Adrenal gland (tissue), 12 donors: ENCODE data around the gene STS. TPM values are rescaled to one million over a fixed set of nuclear protein-coding genes. Genes with fewer than 3 reads are reported as not detected.
A peak's percentile ranks its signal among the peaks of the same experiment; 100 is the strongest.

ENCODE experiments used
- DNase-seq, 7 donors: peaks; one replicate each; pipeline ENCODE4 v3.0.0-alpha.2; 2019 to 2020
- H3K27ac ChIP-seq, 5 donors: fragments of 200-600 bp; sonication (generic) in 4 of 5; 1 replicate in 3 of 5; 2 replicates in 2 of 5; pipeline versions ENCODE4 v1.5.1 to v1.8.0; 2016 to 2020; ENCODE audit warnings: mild to moderate bottlenecking in 1 of 5
- H3K27me3 ChIP-seq: fragments of 200-600 bp; 2 replicates; pipeline ENCODE4 v1.8.0; 2021
- H3K36me3 ChIP-seq, 2 donors: fragments of 200-600 bp; replicated peaks in 1 of 2; 1 replicate in 1 of 2; 2 replicates in 1 of 2; pipeline versions ENCODE4 v1.5.1 to v1.8.0; 2018 to 2022
- H3K4me1 ChIP-seq, 2 donors: fragments of 200-600 bp; replicated peaks in 1 of 2; 1 replicate in 1 of 2; 2 replicates in 1 of 2; pipeline versions ENCODE4 v1.5.1 to v1.8.0; 2018 to 2021
- H3K4me3 ChIP-seq, 4 donors: fragments of 200-600 bp; sonication (generic) in 3 of 4; one replicate each; pipeline ENCODE4 v1.5.1; 2016 to 2018
- H3K9me3 ChIP-seq, 3 donors: fragments of 200-600 bp; sonication (generic) in 1 of 3; replicated peaks in 1 of 3; 1 replicate in 2 of 3; 2 replicates in 1 of 3; pipeline versions ENCODE4 v1.5.1 to v1.8.0; 2016 to 2021
- POLR2A ChIP-seq, 2 donors: fragments of 450-650 bp; IDR thresholded peaks; one replicate each; pipeline ENCODE4 v1.6.1; 2017; ENCODE audit warnings: antibody characterized with exemption in 2 of 2, mild to moderate bottlenecking in 2 of 2, moderate library complexity in 1 of 2
- WGBS, 4 donors: extraction: QIAGEN DNeasy Blood & Tissue Kit in 2 of 4; methylation state at CpG; one replicate each; pipeline versions ENCODE4 v1.1.5 to v1.1.7; 2013 to 2017; 5-methylcytosine and 5-hydroxymethylcytosine counted together
- intact Hi-C, 2 donors: fragments of 100-400 bp; cut with DNase I; formaldehyde crosslinking; loops; one replicate each; pipeline versions ENCODE4 v1.14.1 to v1.15.0; 2022 to 2023
- polyA plus RNA-seq, 3 donors: library from polyadenylated mRNA; stranded (reverse); fragments of 200-250 nt in 2 of 3; fragments of 350-450 nt in 1 of 3; fragmentation: Illumina TruSeq in 1 of 3; extraction: RNeasy Lipid Tissue Mini Kit (QIAGEN cat#74804) in 1 of 3; gene quantifications; one replicate each; pipeline ENCODE4 v1.2.3, GENCODE V29; 2013 to 2014
- total RNA-seq, 9 donors: library from RNA; depleted of rRNA in 4 of 9; stranded (reverse); fragments of >200 nt in 4 of 9; fragments of 120-200 nt in 1 of 9; fragmentation: NEBNext Ultra II Directional in 1 of 9; extraction: Animal tissue kit (Norgen Biotek cat#: 25700) in 1 of 9; gene quantifications; one replicate each; pipeline versions ENCODE4 v1.1.0 to v1.2.4, GENCODE V29; 2013 to 2023
- TF ChIP-seq, protein P1 (sequence below), 6 experiments: fragments of 450-650 bp in 4 of 6; fragments of 200-600 bp in 2 of 6; sonication (generic) in 1 of 6; IDR thresholded peaks; 1 replicate in 5 of 6; 2 replicates in 1 of 6; pipeline versions ENCODE4 v1.5.1 to v1.8.0; 2016 to 2021; ENCODE audit warnings: antibody characterized with exemption in 6 of 6, mild to moderate bottlenecking in 2 of 6, moderate library complexity in 1 of 6
- donor health status: healthy with polysubstance abuse.
- donor health status: Bipolar disorder and iron deficiency.
- donor health status: DM: yes; HTN: yes; CAD: no.
- donor health status: DM: no; HTN: no; CAD: no.
- donor health status: DM: no; HTN: no; CAD: no.
- donor health status: DM: yes; HTN: yes; CAD: no.

Gene STS
- total and polyA plus RNA-seq, 12 donors: 1.4 to 12.2 (median 4.6) TPM

DNA sequence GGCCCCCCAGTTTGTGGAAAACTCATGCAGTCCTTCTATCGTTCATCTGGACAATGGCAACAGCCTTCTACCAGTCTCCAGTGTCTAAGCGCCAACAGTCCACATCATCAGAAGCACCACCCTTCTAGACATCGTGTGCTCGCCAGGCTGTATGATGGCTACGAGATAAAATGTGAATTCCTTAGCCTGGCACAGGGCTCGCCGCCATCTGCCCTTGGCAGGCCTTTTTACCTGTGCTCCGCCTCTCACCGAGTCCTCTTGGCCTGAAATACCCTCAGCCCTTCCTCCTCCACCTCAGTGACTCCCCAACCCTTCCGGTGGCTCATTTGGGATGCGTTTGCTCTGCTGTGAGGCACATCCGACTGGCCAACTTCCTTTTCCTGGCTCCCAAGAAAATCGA lies 15.9 kb upstream of the STS start:
- 89 to 96% (median 94%) methylated on average over 12 to 13 of the region's 13 CpGs for WGBS, 4 donors
- Histone ChIP-seq H3K4me3 (no peak overlapping the region), H3K36me3 (no peaks in the 10 kb centered on the region), H3K4me1 (peaks cover 6 to 21% of the 10 kb centered on the region in 2 donors), H3K9me3 (no peaks in the 10 kb centered on the region), H3K27ac (no peak overlapping the region), H3K27me3 (no peaks in the 10 kb centered on the region)
- TF ChIP-seq, protein P1, sequence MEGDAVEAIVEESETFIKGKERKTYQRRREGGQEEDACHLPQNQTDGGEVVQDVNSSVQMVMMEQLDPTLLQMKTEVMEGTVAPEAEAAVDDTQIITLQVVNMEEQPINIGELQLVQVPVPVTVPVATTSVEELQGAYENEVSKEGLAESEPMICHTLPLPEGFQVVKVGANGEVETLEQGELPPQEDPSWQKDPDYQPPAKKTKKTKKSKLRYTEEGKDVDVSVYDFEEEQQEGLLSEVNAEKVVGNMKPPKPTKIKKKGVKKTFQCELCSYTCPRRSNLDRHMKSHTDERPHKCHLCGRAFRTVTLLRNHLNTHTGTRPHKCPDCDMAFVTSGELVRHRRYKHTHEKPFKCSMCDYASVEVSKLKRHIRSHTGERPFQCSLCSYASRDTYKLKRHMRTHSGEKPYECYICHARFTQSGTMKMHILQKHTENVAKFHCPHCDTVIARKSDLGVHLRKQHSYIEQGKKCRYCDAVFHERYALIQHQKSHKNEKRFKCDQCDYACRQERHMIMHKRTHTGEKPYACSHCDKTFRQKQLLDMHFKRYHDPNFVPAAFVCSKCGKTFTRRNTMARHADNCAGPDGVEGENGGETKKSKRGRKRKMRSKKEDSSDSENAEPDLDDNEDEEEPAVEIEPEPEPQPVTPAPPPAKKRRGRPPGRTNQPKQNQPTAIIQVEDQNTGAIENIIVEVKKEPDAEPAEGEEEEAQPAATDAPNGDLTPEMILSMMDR (IDR thresholded peaks at IDR 0.05): no peak
- no peak for TF ChIP-seq POLR2A (IDR thresholded peaks at IDR 0.05)
- intact Hi-C loops: no loop called here
- no peak for DNase-seq

DNA sequence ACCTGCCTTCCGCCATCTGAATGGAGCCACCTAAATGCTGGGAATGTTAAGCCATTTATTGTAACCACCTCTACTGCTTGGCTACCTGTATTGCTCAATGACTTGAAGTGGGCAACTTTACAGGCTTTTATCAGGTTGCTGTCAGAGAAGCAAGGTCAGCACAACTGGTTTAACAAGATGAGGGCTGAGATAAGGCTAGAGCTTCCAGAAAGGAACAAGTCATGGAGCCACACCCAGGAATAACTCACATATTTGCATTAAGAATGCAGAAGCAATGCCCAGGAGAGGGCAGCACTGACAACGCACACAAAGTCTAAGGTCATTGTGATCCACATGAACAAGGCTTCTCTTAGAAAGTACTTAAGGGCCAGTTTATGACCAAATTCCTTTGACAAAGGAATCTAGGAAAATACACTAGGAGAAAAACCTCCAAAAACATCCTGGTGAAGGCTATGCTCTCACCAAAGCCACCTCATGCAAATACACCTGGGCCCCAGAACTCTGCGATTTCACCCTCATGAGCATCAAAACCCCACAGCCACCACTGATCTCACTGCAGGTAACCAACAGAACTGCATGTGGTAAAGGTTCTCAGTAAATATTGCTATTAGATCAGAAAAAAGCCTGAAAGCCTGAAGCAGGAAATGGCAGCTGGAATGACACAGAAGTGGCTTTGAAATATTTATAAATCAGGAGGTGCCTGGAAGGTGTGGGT lies 15.0 kb upstream of the STS start:
- no peak overlapping the region for H3K4me3 ChIP-seq
- TF ChIP-seq, protein P1 (IDR thresholded peaks at IDR 0.05): peak; percentile 14 to 44 (median 30)
- TF ChIP-seq POLR2A (IDR thresholded peaks at IDR 0.05): no peak
- H3K36me3 ChIP-seq: no peaks in the 10 kb centered on the region
- peaks cover 6 to 21% of the 10 kb centered on the region in 2 donors for H3K4me1 ChIP-seq
- H3K9me3 ChIP-seq: no peaks in the 10 kb centered on the region
- intact Hi-C loops: no loop called here
- DNase-seq: peak in 6 of 7 donors; percentile 21 to 59 (median 49)
- 67 to 81% (median 75%) methylated on average over 3 of the region's 3 CpGs for whole genome bisulfite sequencing, 4 donors
- H3K27me3 ChIP-seq: no peaks in the 10 kb centered on the region
- no peak overlapping the region for H3K27ac ChIP-seq

DNA sequence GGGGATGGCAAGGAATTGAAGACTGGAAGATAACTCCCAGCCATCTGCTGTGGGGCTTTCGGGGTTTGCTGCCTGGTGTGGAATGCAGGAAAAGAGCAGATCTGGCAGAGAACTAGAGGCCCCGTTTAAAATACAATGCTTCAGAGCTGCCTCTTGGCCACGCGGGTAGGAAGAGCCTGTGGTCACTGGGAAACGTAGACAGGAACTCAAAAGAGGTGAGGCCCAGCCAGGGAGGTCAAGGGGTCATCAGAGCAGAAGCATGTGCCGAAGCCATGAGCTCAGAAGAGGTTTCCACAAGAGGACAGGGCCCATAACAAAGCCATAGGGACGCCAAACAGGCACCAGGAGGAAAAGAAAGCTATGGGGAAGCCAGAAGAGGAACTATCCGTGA lies 14.5 kb upstream of the STS start:
- no peaks in the 10 kb centered on the region for H3K36me3 ChIP-seq
- peaks cover 6 to 21% of the 10 kb centered on the region in 2 donors for H3K4me1 ChIP-seq
- WGBS, 4 donors: 53 to 81% (median 59%) methylated on average over 8 of the region's 8 CpGs
- no peak overlapping the region for H3K4me3 ChIP-seq
- DNase-seq: peak in 4 of 7 donors; percentile 10 to 53 (median 34)
- TF ChIP-seq, protein P1 (IDR thresholded peaks at IDR 0.05): no peak
- no peak for TF ChIP-seq POLR2A (IDR thresholded peaks at IDR 0.05)
- no peak overlapping the region for H3K27ac ChIP-seq
- no peaks in the 10 kb centered on the region for H3K27me3 ChIP-seq
- intact Hi-C loops: no loop called here
- H3K9me3 ChIP-seq: no peaks in the 10 kb centered on the region

DNA sequence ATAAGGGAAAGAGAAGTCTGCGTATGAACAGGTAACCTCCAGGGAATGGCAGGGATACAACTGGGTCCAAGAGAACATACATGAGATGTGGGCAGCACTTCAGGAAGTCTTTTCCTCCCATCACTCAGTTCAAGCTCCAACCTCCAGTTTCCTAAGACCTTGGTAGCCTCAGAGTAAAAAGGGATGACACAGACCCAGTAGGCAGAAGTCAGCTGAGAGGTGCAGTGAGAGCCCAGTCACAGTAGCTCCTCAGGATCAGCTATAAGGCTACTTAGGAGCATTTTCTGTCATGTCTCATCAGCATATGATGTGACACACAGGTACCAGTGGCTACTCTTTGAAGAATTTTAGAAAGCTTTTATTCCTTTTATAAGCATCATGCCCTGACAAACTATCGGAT lies 12.5 kb upstream of the STS start:
- no peak for DNase-seq
- no peaks in the 10 kb centered on the region for H3K27me3 ChIP-seq
- TF ChIP-seq, protein P1 (IDR thresholded peaks at IDR 0.05): no peak
- no peak for TF ChIP-seq POLR2A (IDR thresholded peaks at IDR 0.05)
- H3K36me3 ChIP-seq: no peaks in the 10 kb centered on the region
- WGBS, 4 donors: 96 to 100% (median 98%) methylated on average over 2 of the region's 2 CpGs
- no peak overlapping the region for H3K4me3 ChIP-seq
- intact Hi-C loops: no loop called here
- H3K27ac ChIP-seq: no peak overlapping the region
- H3K9me3 ChIP-seq: no peaks in the 10 kb centered on the region
- peaks cover 6 to 21% of the 10 kb centered on the region in 2 donors for H3K4me1 ChIP-seq
